Keratinocyte (primary cell): ENCODE measurements around the gene CACNA1H. TPM values are rescaled to one million over a fixed set of nuclear protein-coding genes. Genes with fewer than 3 reads are reported as not detected.

Experiments
- DNase-seq: peaks from one replicate; pipeline ENCODE4 v3.0.0-alpha.2; 2011; ENCODE audit warnings: low read depth, missing footprints, low spot score
- FAIRE-seq: peaks from 2 replicates; lab custom pipeline; 2011; peaks lifted over from hg19 to GRCh38; lab: Jason Lieb, UNC
- H2AFZ ChIP-seq: 2 replicates; pipeline ENCODE4 v1.6.0; 2012; ENCODE audit warnings: low read length, control low read depth, inconsistent platforms; ENCODE audit not compliant: control insufficient read depth
- H3K27ac ChIP-seq: 2 replicates; pipeline ENCODE4 v1.5.1; 2011; ENCODE audit warnings: low read length; ENCODE audit not compliant: control insufficient read depth, insufficient read depth
- H3K27me3 ChIP-seq: 3 replicates; pipeline ENCODE4 v1.6.0; 2011; ENCODE audit warnings: low read length; ENCODE audit not compliant: control insufficient read depth, insufficient read depth; ENCODE audit errors: extremely low read depth
- H3K36me3 ChIP-seq, 2 experiments: 2 replicates in 1 of 2; 3 replicates in 1 of 2; pipeline ENCODE4 v1.5.1; 2011; ENCODE audit warnings: low read length in 2 of 2, mild to moderate bottlenecking in 1 of 2; ENCODE audit not compliant: control insufficient read depth in 2 of 2, insufficient read depth in 2 of 2; ENCODE audit errors: extremely low read depth in 1 of 2
- H3K4me1 ChIP-seq: 3 replicates; pipeline ENCODE4 v1.5.1; 2011; ENCODE audit warnings: low read length; ENCODE audit not compliant: control insufficient read depth, insufficient read depth; ENCODE audit errors: extremely low read depth
- H3K4me2 ChIP-seq: 3 replicates; pipeline ENCODE4 v1.6.0; 2011; ENCODE audit warnings: low read depth, low read length; ENCODE audit not compliant: control insufficient read depth, insufficient read depth; ENCODE audit errors: extremely low read depth
- H3K4me3 ChIP-seq, 3 experiments: fragments of 200-600 bp in 1 of 3; sonication (generic) in 1 of 3; 2 replicates in 2 of 3; 3 replicates in 1 of 3; pipeline ENCODE4 v1.5.1; 2011 to 2016; ENCODE audit warnings: low read length in 3 of 3, mild to moderate bottlenecking in 3 of 3, control low read depth in 2 of 3, inconsistent platforms in 1 of 3, low read depth in 1 of 3, mixed read lengths in 1 of 3, mixed run types in 1 of 3, moderate library complexity in 1 of 3; ENCODE audit not compliant: control insufficient read depth in 2 of 3, insufficient read depth in 2 of 3; ENCODE audit errors: extremely low read depth in 1 of 3
- H3K79me2 ChIP-seq: 2 replicates; pipeline ENCODE4 v1.6.0; 2012; ENCODE audit warnings: low read length; ENCODE audit not compliant: control insufficient read depth, insufficient read depth
- H3K9ac ChIP-seq: 3 replicates; pipeline ENCODE4 v1.6.0; 2011; ENCODE audit warnings: low read length; ENCODE audit not compliant: control insufficient read depth, insufficient read depth; ENCODE audit errors: extremely low read depth
- H3K9me1 ChIP-seq: 3 replicates; pipeline ENCODE4 v1.6.0; 2011; ENCODE audit warnings: low read length; ENCODE audit not compliant: control insufficient read depth, insufficient read depth; ENCODE audit errors: extremely low read depth
- H3K9me3 ChIP-seq: 2 replicates; pipeline ENCODE4 v1.5.1; 2012; ENCODE audit warnings: low read depth, low read length; ENCODE audit not compliant: control insufficient read depth
- H4K20me1 ChIP-seq: 3 replicates; pipeline ENCODE4 v1.6.0; 2011; ENCODE audit warnings: low read length; ENCODE audit not compliant: control insufficient read depth, insufficient read depth; ENCODE audit errors: extremely low read depth
- EZH2 ChIP-seq: IDR thresholded peaks from one replicate; pipeline ENCODE4 v1.6.1; 2012; ENCODE audit warnings: inconsistent platforms, mild to moderate bottlenecking, low read length, moderate library complexity
- dilution Hi-C: fragments of 300-500 bp; cut with MboI; formaldehyde crosslinking; loops from one replicate; pipeline ENCODE4 v1.7.0; 2020; ENCODE audit warnings: low sequenced_read_pairs; ENCODE audit not compliant: extremely low pct_ligation_motif_present
- polyA plus RNA-seq, 5 experiments: library from polyadenylated mRNA; depleted of rRNA in 3 of 5; stranded (reverse) in 3 of 5; stranded (forward) in 1 of 5; unstranded in 1 of 5; fragments of >200 nt; gene quantifications; 1 replicate in 1 of 5; 2 replicates in 3 of 5; 3 replicates in 1 of 5; pipeline versions ENCODE4 v1.2.1 to v1.2.3, GENCODE V29; 2011 to 2012; ENCODE audit warnings: missing spikeins in 2 of 5, low read depth in 1 of 5, low replicate concordance in 1 of 5
- TF ChIP-seq, protein P1 (sequence below), 3 experiments: IDR thresholded peaks in 1 of 3; conservative IDR thresholded peaks in 1 of 3; optimal IDR thresholded peaks in 1 of 3; 2 replicates in 2 of 3; 3 replicates in 1 of 3; pipeline versions ENCODE3 to v1.5.1; 2011; ENCODE audit warnings: low read length in 3 of 3, mild to moderate bottlenecking in 3 of 3, moderate library complexity in 2 of 3, control low read depth in 1 of 3, inconsistent platforms in 1 of 3; ENCODE audit not compliant: insufficient read depth in 2 of 3; ENCODE audit errors: extremely low read depth in 1 of 3

The CACNA1H gene
- polyA plus RNA-seq, 1 donor (not counting 4 experiments of a cell fraction or from before 2014, with no cell fraction given), result not detected

DNA sequence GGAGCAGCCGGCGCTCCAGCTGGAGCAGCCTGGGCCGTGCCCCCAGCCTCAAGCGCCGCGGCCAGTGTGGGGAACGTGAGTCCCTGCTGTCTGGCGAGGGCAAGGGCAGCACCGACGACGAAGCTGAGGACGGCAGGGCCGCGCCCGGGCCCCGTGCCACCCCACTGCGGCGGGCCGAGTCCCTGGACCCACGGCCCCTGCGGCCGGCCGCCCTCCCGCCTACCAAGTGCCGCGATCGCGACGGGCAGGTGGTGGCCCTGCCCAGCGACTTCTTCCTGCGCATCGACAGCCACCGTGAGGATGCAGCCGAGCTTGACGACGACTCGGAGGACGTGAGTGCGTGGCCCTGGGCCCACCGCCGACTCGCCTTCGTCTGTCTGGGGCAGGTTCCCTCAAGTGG is 56.2 kb downstream of the CACNA1H start:
- H3K4me1 ChIP-seq, result no peaks in the 10 kb centered on the region
- no peak overlapping the region for H3K27ac ChIP-seq
- H3K4me2 ChIP-seq, result no peak overlapping the region
- no peak overlapping the region for H3K4me3 ChIP-seq
- no peaks in the 10 kb centered on the region for H4K20me1 ChIP-seq
- TF ChIP-seq, protein P1, sequence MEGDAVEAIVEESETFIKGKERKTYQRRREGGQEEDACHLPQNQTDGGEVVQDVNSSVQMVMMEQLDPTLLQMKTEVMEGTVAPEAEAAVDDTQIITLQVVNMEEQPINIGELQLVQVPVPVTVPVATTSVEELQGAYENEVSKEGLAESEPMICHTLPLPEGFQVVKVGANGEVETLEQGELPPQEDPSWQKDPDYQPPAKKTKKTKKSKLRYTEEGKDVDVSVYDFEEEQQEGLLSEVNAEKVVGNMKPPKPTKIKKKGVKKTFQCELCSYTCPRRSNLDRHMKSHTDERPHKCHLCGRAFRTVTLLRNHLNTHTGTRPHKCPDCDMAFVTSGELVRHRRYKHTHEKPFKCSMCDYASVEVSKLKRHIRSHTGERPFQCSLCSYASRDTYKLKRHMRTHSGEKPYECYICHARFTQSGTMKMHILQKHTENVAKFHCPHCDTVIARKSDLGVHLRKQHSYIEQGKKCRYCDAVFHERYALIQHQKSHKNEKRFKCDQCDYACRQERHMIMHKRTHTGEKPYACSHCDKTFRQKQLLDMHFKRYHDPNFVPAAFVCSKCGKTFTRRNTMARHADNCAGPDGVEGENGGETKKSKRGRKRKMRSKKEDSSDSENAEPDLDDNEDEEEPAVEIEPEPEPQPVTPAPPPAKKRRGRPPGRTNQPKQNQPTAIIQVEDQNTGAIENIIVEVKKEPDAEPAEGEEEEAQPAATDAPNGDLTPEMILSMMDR (optimal IDR thresholded peaks at IDR 0.05 in 1 of 3, IDR thresholded peaks at IDR 0.05 in 1 of 3, conservative IDR thresholded peaks at IDR 0.05 in 1 of 3; ENCODE audit: extremely low read depth in 1 of 3, insufficient read depth in 2 of 3, low read length in 3 of 3), result no peak
- TF ChIP-seq EZH2, result no peak
- no peaks in the 10 kb centered on the region for H3K9me1 ChIP-seq
- H3K9ac ChIP-seq, result no peak overlapping the region
- DNase-seq (no peak), FAIRE-seq (no peak)
- no peak overlapping the region for H2AFZ ChIP-seq
- no peaks in the 10 kb centered on the region for H3K36me3 ChIP-seq
- dilution Hi-C loops, result no loop called here
- H3K9me3 ChIP-seq, result peaks cover 2% of the 10 kb centered on the region
- H3K27me3 ChIP-seq, result peaks cover 18% of the 10 kb centered on the region
- H3K79me2 ChIP-seq, result no peaks in the 10 kb centered on the region

DNA sequence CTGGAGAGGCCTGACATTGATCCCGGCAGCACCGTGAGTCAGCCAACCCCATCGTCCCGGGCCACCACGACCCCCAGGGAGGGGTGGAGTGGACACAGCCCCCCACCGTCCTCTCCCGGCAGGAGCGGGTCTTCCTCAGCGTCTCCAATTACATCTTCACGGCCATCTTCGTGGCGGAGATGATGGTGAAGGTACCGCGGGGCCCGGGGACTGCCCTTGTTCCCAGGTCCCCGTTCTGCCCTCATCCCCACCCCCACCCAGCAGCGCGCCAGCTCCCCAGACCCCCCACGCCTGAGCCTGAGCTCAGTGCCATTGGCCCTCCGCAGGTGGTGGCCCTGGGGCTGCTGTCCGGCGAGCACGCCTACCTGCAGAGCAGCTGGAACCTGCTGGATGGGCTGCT is 57.6 kb downstream of the CACNA1H start:
- H3K4me3 ChIP-seq, result no peak overlapping the region
- no peaks in the 10 kb centered on the region for H3K4me1 ChIP-seq
- no peak for DNase-seq
- TF ChIP-seq, protein P1 (optimal IDR thresholded peaks at IDR 0.05 in 1 of 3, IDR thresholded peaks at IDR 0.05 in 1 of 3, conservative IDR thresholded peaks at IDR 0.05 in 1 of 3; ENCODE audit: extremely low read depth in 1 of 3, insufficient read depth in 2 of 3, low read length in 3 of 3), result no peak
- TF ChIP-seq EZH2, result no peak
- no peak for FAIRE-seq
- no peaks in the 10 kb centered on the region for H3K79me2 ChIP-seq
- H3K9me3 ChIP-seq, result peaks cover 2% of the 10 kb centered on the region
- dilution Hi-C loops, result no loop called here
- no peak overlapping the region for H2AFZ ChIP-seq
- H3K9me1 ChIP-seq, result no peaks in the 10 kb centered on the region
- no peaks in the 10 kb centered on the region for H4K20me1 ChIP-seq
- H3K27ac ChIP-seq, result no peak overlapping the region
- peaks cover 9% of the 10 kb centered on the region for H3K27me3 ChIP-seq
- H3K4me2 ChIP-seq, result no peak overlapping the region
- no peak overlapping the region for H3K9ac ChIP-seq
- no peaks in the 10 kb centered on the region for H3K36me3 ChIP-seq
